GM12875 (cell line): Measurements from ENCODE around the gene ENOX1.

Experiments
- H3K4me3 ChIP-seq: one replicate; pipeline ENCODE4 v1.5.1; 2011; ENCODE audit warnings: low read depth, low read length, control low read depth
- CTCF ChIP-seq: IDR thresholded peaks from 2 replicates; pipeline ENCODE4 v1.5.1; 2011; ENCODE audit warnings: low read depth, mild to moderate bottlenecking, control low read depth, inconsistent platforms, low read length, moderate library complexity, borderline replicate concordance; ENCODE audit not compliant: insufficient read depth

The ENOX1 gene

DNA sequence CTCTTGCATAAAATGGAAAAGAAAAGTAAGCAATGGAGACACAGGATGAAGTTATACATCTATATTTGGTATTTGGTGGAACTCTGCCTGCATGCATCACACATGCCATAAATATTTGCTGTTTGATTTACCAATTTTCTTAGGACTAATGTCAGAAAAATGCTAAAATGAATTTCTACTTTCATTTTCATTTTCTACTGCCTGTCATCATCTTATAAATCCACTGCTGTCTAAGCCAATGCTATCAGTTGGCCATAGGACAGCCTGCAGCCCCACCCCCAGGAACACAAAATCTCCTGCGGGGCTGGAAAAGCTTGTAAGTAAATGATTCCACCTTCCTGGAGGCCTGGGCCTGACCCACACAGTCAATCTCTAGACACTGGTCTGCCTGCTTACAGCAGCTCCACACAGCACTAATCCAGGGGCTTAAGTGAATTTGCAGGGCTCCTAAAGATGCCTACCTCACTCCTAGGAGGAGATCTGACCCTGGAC is 122.0 kb downstream of the ENOX1 start:
- no peak for TF ChIP-seq CTCF

GRCh38 chr13:43663474-43664090 is 123.2 kb downstream of the ENOX1 start:
- no peak overlapping the region for H3K4me3 ChIP-seq
- TF ChIP-seq CTCF, result no peak

More for the DNA sequence above, 122.0 kb downstream of the ENOX1 start:
- no peak overlapping the region for H3K4me3 ChIP-seq

DNA sequence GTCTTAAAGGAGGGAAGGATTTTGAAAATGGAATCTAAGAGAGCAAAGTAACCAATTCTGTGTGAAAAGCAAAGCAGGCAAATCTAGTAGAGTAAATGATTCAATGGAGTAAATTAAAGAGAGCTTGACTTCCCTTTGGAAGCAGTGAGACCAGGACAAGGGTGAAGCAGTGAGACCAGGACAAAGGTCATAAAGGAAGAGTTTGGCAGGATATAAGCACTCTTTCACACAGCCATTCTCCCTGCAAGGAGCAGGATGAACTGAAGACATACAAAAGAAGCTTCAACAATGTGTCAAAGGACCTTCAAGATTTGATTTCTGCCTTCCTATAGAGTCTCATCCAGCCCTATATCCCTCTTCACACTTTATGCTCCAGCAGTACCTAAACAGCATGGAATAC is 123.8 kb downstream of the ENOX1 start:
- TF ChIP-seq CTCF, result no peak
- no peak overlapping the region for H3K4me3 ChIP-seq

GRCh38 chr13:43661161-43661830 is 125.5 kb downstream of the ENOX1 start:
- H3K4me3 ChIP-seq, result no peak overlapping the region
- no peak for TF ChIP-seq CTCF

DNA sequence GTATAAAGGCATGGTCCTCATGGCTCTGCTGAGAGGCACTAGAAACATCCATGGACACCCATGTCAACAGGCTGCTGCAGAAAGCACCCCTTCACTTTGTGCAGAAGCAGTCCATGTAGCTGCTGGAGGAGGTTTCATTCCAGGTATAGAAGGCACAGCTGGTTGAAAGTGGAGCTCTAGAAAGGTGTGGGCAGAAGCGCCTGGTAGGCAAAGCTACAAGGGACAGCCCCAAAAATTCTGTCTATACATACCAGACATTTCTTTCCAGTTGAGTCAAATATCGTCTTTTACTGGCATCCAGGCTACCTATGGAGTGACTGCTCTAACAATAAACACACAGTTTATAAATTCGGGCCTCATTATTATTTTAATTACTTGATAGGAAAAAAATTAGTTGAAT is 129.3 kb downstream of the ENOX1 start:
- no peak for TF ChIP-seq CTCF
- no peak overlapping the region for H3K4me3 ChIP-seq

GRCh38 chr13:43653980-43654379 is 132.8 kb downstream of the ENOX1 start:
- TF ChIP-seq CTCF, result no peak
- H3K4me3 ChIP-seq, result no peak overlapping the region

- H3K4me3 ChIP-seq, result no peak overlapping the region
- no peak for TF ChIP-seq CTCF
Measured at GRCh38 chr13:43653395-43653794, 133.4 kb downstream of the ENOX1 start.
